ENCODE data around the gene USP12. TPM values are rescaled to one million over a fixed set of nuclear protein-coding genes. Genes with fewer than 3 reads are reported as not detected.

USP12 gene
- total and polyA plus RNA-seq, 4 donors: 5.7 to 43.7 (median 11.9) TPM

- Histone ChIP-seq H3K9me3 (ENCODE audit: control insufficient read depth in 4 of 4, low read length in 3 of 4) (no peaks in the 10 kb centered on the region), H3K9ac (ENCODE audit: low read depth in 1 of 2, low read length in 2 of 2) (peak overlapping the region; percentile 51 to 93), H3K4me1 (ENCODE audit: control insufficient read depth in 4 of 4, insufficient read depth in 4 of 4, low read length in 3 of 4) (peaks cover 0 to 33% (median 20%) of the 10 kb centered on the region in 4 donors), H3K27me3 (ENCODE audit: control insufficient read depth in 4 of 4, insufficient read depth in 4 of 4, low read length in 3 of 4) (no peaks in the 10 kb centered on the region), H3K4me3 (ENCODE audit: low read depth in 1 of 3, low read length in 3 of 3) (peak overlapping the region; percentile 45 to 92 (median 73)), H3K27ac (ENCODE audit: low read depth in 1 of 2, low read length in 2 of 2) (peak overlapping the region; percentile 88 to 95), H3K36me3 (ENCODE audit: control insufficient read depth in 4 of 4, insufficient read depth in 3 of 4, low read depth in 1 of 4, low read length in 3 of 4) (no peaks in the 10 kb centered on the region)
- peak; percentile 66 for DNase-seq (ENCODE audit: low spot score)
- peak in 1 of 2 donors; percentile 6 for TF ChIP-seq RXRA (IDR thresholded peaks at IDR 0.05)
- peak; percentile 13 for TF ChIP-seq FOXA2 (IDR thresholded peaks at IDR 0.05)
- peak in 1 of 2 donors; percentile 18 for TF ChIP-seq JUND (IDR thresholded peaks at IDR 0.05)
- TF ChIP-seq SP1 (IDR thresholded peaks at IDR 0.05): no peak
- TF ChIP-seq NR2F2 (IDR thresholded peaks at IDR 0.05): no peak
- no peak for TF ChIP-seq FOXA1 (IDR thresholded peaks at IDR 0.05)
- TF ChIP-seq ATF3 (IDR thresholded peaks at IDR 0.05): no peak
- no peak for TF ChIP-seq HNF4G (IDR thresholded peaks at IDR 0.05)
- TF ChIP-seq EGR1 (IDR thresholded peaks at IDR 0.05; ENCODE audit: low read depth in 2 of 2): no peak
- TF ChIP-seq YY1 (IDR thresholded peaks at IDR 0.05): no peak
- no peak for TF ChIP-seq CTCF (IDR thresholded peaks at IDR 0.05; ENCODE audit: low read depth, low read length, missing input control)
- TF ChIP-seq MAX (IDR thresholded peaks at IDR 0.05): no peak
- no peak for TF ChIP-seq HNF4A (conservative IDR thresholded peaks at IDR 0.05)
- TF ChIP-seq RAD21 (IDR thresholded peaks at IDR 0.05): peak; percentile 52 to 62
- no peak for TF ChIP-seq ZBTB33 (IDR thresholded peaks at IDR 0.05)
- peak; percentile 17 for TF ChIP-seq REST (IDR thresholded peaks at IDR 0.05)
- no peak for TF ChIP-seq TAF1 (conservative IDR thresholded peaks at IDR 0.05)
- TF ChIP-seq GABPA (IDR thresholded peaks at IDR 0.05 in 1 of 2, conservative IDR thresholded peaks at IDR 0.05 in 1 of 2): no peak
- 1% methylated on average over 56 of the region's 56 CpGs for WGBS
Observed at GRCh38 chr13:27170516-27171243, 931 bp downstream of the USP12 start.

Data from liver (tissue), 9 donors.